Measurements from ENCODE around the gene FN1.
A peak's percentile ranks its signal among the peaks of the same experiment; 100 is the strongest.

Gene FN1

DNA sequence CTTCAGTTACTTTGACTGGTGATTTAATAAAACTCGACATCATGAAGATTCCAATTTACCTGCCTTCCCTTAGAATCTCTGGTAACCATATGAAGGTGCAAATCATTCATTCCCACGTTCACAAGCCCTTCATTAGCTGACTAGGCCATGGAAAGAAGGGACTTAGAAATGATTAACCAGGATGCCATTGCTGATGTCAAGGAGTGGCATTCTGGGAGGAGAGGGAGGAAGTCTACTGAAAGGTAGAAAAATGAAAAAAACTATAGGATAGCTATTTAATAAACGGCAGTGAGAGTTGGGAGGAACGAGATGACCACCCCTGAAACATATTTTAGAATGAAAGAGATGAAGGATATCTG is 122.6 kb downstream of the FN1 start:
- no peaks in the 10 kb centered on the region for H3K9me3 ChIP-seq (ENCODE audit: control insufficient read depth, insufficient read depth, low read depth, low read length)
- no peak overlapping the region for H3K27ac ChIP-seq (ENCODE audit: extremely low read depth, low read depth, low read length)
- ChIA-PET CTCF (no interaction called here), POLR2A (no interaction called here)
- TF ChIP-seq ZFP3 (tag by site-specific recombination; IDR thresholded peaks at IDR 0.05; ENCODE audit: low read depth) (no peak), ZBTB17 (tag by site-specific recombination; IDR thresholded peaks at IDR 0.05) (no peak), BCL11B (tag by site-specific recombination; IDR thresholded peaks at IDR 0.05; ENCODE audit: low read depth) (no peak)
- peaks cover 21 to 55% of the 10 kb centered on the region in 2 experiments for H3K36me3 ChIP-seq (ENCODE audit: control insufficient read depth in 2 of 2, insufficient read depth in 1 of 2, low read length in 2 of 2)
- no peaks in the 10 kb centered on the region for H3K4me1 ChIP-seq (ENCODE audit: control insufficient read depth, insufficient read depth, low read length)
- no peak overlapping the region for H3K4me3 ChIP-seq (ENCODE audit: low read depth, low read length)

- Histone ChIP-seq H3K9me3 (ENCODE audit: control insufficient read depth, insufficient read depth, low read depth, low read length) (no peaks in the 10 kb centered on the region), H3K27ac (ENCODE audit: extremely low read depth, low read depth, low read length) (peak within 1 kb of the TSS; percentile 75), H3K4me1 (ENCODE audit: control insufficient read depth, insufficient read depth, low read length) (no peaks in the 10 kb centered on the region), H3K36me3 (ENCODE audit: control insufficient read depth in 2 of 2, insufficient read depth in 1 of 2, low read length in 2 of 2) (peaks cover 11 to 40% of the 10 kb centered on the region in 2 experiments), H3K4me3 (ENCODE audit: low read depth, low read length) (peak within 1 kb of the TSS; percentile 68)
- ChIA-PET CTCF (interaction anchor here (0.6 to 0.8 kb wide), 2 partner anchors 107 to 333 kb away, joined by 3 to 5 read pairs; no protein-coding TSS in a partner anchor), POLR2A (interaction anchor here (0.7 to 1.4 kb wide), 3 partner anchors 9 to 24 kb away, joined by 3 to 4 read pairs (median 4); no protein-coding TSS in a partner anchor)
- TF ChIP-seq ZNF223 (tag by site-specific recombination; IDR thresholded peaks at IDR 0.05) = no peak
- TF ChIP-seq TRIM28 (IDR thresholded peaks at IDR 0.05; ENCODE audit: borderline replicate concordance, low read length) = peak; percentile 85
- TF ChIP-seq OVOL3 (tag by site-specific recombination; IDR thresholded peaks at IDR 0.05) = no peak
- no peak for TF ChIP-seq ZNF19 (tag by site-specific recombination; IDR thresholded peaks at IDR 0.05; ENCODE audit: low read depth)
- no peak for TF ChIP-seq GLI2 (tag by site-specific recombination; IDR thresholded peaks at IDR 0.05; ENCODE audit: borderline replicate concordance, low read depth)
- TF ChIP-seq ZNF146 (tag by site-specific recombination; IDR thresholded peaks at IDR 0.05) = no peak
- TF ChIP-seq MZF1 (tag by site-specific recombination; IDR thresholded peaks at IDR 0.05; ENCODE audit: borderline replicate concordance) = 0 out of 2 replicates have a peak, but pooled peaks have one; percentile 43
- TF ChIP-seq KLF7 (tag by site-specific recombination; IDR thresholded peaks at IDR 0.05; ENCODE audit: borderline replicate concordance) = peak; percentile 19; the same call in 1 of the 2 replicates
- no peak for TF ChIP-seq ZNF280C (tag by site-specific recombination; IDR thresholded peaks at IDR 0.05)
- no peak for TF ChIP-seq ZNF114 (tag by site-specific recombination; IDR thresholded peaks at IDR 0.05)
- no peak for TF ChIP-seq ZNF639 (tag by site-specific recombination; IDR thresholded peaks at IDR 0.05)
- TF ChIP-seq ZNF37A (tag by site-specific recombination; IDR thresholded peaks at IDR 0.05) = no peak
- no peak for TF ChIP-seq MEIS1 (CRISPR knock-in tag; IDR thresholded peaks at IDR 0.05; ENCODE audit: borderline replicate concordance)
- peak; percentile 87 for TF ChIP-seq IKZF3 (tag by site-specific recombination; IDR thresholded peaks at IDR 0.05)
- no peak for TF ChIP-seq ZNF544 (tag by site-specific recombination; IDR thresholded peaks at IDR 0.05)
- TF ChIP-seq ZNF133 (tag by site-specific recombination; IDR thresholded peaks at IDR 0.05) = no peak
- TF ChIP-seq KLF8 (tag by site-specific recombination; IDR thresholded peaks at IDR 0.05) = peak; percentile 74
- TF ChIP-seq, protein P1, sequence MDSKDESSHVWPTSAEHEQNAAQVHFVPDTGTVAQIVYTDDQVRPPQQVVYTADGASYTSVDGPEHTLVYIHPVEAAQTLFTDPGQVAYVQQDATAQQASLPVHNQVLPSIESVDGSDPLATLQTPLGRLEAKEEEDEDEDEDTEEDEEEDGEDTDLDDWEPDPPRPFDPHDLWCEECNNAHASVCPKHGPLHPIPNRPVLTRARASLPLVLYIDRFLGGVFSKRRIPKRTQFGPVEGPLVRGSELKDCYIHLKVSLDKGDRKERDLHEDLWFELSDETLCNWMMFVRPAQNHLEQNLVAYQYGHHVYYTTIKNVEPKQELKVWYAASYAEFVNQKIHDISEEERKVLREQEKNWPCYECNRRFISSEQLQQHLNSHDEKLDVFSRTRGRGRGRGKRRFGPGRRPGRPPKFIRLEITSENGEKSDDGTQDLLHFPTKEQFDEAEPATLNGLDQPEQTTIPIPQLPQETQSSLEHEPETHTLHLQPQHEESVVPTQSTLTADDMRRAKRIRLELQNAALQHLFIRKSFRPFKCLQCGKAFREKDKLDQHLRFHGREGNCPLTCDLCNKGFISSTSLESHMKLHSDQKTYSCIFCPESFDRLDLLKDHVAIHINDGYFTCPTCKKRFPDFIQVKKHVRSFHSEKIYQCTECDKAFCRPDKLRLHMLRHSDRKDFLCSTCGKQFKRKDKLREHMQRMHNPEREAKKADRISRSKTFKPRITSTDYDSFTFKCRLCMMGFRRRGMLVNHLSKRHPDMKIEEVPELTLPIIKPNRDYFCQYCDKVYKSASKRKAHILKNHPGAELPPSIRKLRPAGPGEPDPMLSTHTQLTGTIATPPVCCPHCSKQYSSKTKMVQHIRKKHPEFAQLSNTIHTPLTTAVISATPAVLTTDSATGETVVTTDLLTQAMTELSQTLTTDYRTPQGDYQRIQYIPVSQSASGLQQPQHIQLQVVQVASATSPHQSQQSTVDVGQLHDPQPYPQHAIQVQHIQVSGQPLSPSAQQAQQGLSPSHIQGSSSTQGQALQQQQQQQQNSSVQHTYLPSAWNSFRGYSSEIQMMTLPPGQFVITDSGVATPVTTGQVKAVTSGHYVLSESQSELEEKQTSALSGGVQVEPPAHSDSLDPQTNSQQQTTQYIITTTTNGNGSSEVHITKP (tag by site-specific recombination; IDR thresholded peaks at IDR 0.05) = peak; percentile 32
- TF ChIP-seq ZNF112 (tag by site-specific recombination; IDR thresholded peaks at IDR 0.05) = no peak
- no peak for TF ChIP-seq ZSCAN16 (tag by site-specific recombination; IDR thresholded peaks at IDR 0.05)
- TF ChIP-seq ZNF660 (tag by site-specific recombination; IDR thresholded peaks at IDR 0.05) = 0 out of 2 replicates have a peak, but pooled peaks have one; percentile 53
- TF ChIP-seq ZNF843 (tag by site-specific recombination; IDR thresholded peaks at IDR 0.05) = no peak
- 0 out of 2 replicates have a peak, but pooled peaks have one; percentile 28 for TF ChIP-seq PATZ1 (tag by site-specific recombination; IDR thresholded peaks at IDR 0.05)
Observed at GRCh38 chr2:215311625-215312396, 124.1 kb downstream of the FN1 start, which contains the start of gene ATIC. ATIC (plus strand) TSS chr2:215312059; CDS start chr2:215312143, 84 bp downstream.
